OCI-LY3 (cell line): ENCODE data around the gene EPG5.
A peak's percentile ranks its signal among the peaks of the same experiment; 100 is the strongest.

ENCODE experiments used
- H2AFZ ChIP-seq: fragments of 200-600, 300-600 bp; shearing (Covaris generic); 2 replicates; pipeline ENCODE4 v1.6.0; 2014; ENCODE audit warnings: antibody characterized with exemption, low read depth, low read length
- H3K27ac ChIP-seq: fragments of 200-600, 300-600 bp; sonication (generic); 2 replicates; pipeline ENCODE4 v1.5.1; 2014; ENCODE audit warnings: mild to moderate bottlenecking, low read length, moderate library complexity, mixed read lengths
- H3K27me3 ChIP-seq: fragments of 200-600, 300-600 bp; sonication (generic); 2 replicates; pipeline ENCODE4 v1.6.1; 2014; ENCODE audit warnings: low read depth, low read length, mixed read lengths
- H3K36me3 ChIP-seq: fragments of 200-600, 300-600 bp; sonication (generic); replicated peaks from 2 replicates; pipeline ENCODE3; 2014; ENCODE audit warnings: low read depth, low read length, mixed read lengths
- H3K4me1 ChIP-seq: fragments of 300-600, 200-600 bp; sonication (generic); 2 replicates; pipeline ENCODE4 v1.6.1; 2014; ENCODE audit warnings: low read length, mixed read lengths
- H3K4me2 ChIP-seq: fragments of 200-600, 300-600 bp; sonication (generic); 2 replicates; pipeline ENCODE4 v1.6.1; 2014; ENCODE audit warnings: low read length, mixed read lengths
- H3K4me3 ChIP-seq: fragments of 300-600, 200-600 bp; sonication (generic); 2 replicates; pipeline ENCODE4 v1.5.1; 2014; ENCODE audit warnings: antibody characterized with exemption, mild to moderate bottlenecking, low read length, moderate library complexity
- H3K79me2 ChIP-seq: fragments of 300-600, 200-600 bp; shearing (Covaris generic); 2 replicates; pipeline ENCODE4 v1.6.1; 2014; ENCODE audit warnings: mild to moderate bottlenecking, low read length, mixed read lengths
- H3K9ac ChIP-seq: fragments of 300-600, 200-600 bp; shearing (Covaris generic); 2 replicates; pipeline ENCODE4 v1.6.0; 2014; ENCODE audit warnings: mild to moderate bottlenecking, low read length, moderate library complexity
- H3K9me3 ChIP-seq: fragments of 200-600, 300-600 bp; shearing (Covaris generic); 2 replicates; pipeline ENCODE4 v1.6.1; 2014; ENCODE audit warnings: low read length, mixed read lengths; ENCODE audit not compliant: insufficient read depth
- H4K20me1 ChIP-seq: fragments of 200-600, 300-600 bp; sonication (generic); 2 replicates; pipeline ENCODE4 v1.6.1; 2016; ENCODE audit warnings: low read length, mixed read lengths; ENCODE audit not compliant: insufficient read depth
- EZH2phosphoT487 ChIP-seq: fragments of 200-600 bp; shearing (Covaris generic); IDR thresholded peaks from 2 replicates; pipeline ENCODE4 v1.6.1; 2018; ENCODE audit warnings: antibody characterized with exemption, mixed run types, low read depth
- TF ChIP-seq, protein P1 (sequence below): fragments of 200-600, 300-600 bp; sonication (generic); IDR thresholded peaks from 2 replicates; pipeline ENCODE4 v1.5.1; 2014; ENCODE audit warnings: antibody characterized with exemption, low read length, low read depth

Gene EPG5

GRCh38 chr18:45841765-45842442 lies 125.2 kb downstream of the EPG5 start:
- no peaks in the 10 kb centered on the region for H3K36me3 ChIP-seq
- no peak overlapping the region for H2AFZ ChIP-seq
- H3K9me3 ChIP-seq, result no peaks in the 10 kb centered on the region
- H4K20me1 ChIP-seq, result no peaks in the 10 kb centered on the region
- no peak overlapping the region for H3K4me2 ChIP-seq
- no peaks in the 10 kb centered on the region for H3K27me3 ChIP-seq
- no peak overlapping the region for H3K27ac ChIP-seq
- no peak overlapping the region for H3K9ac ChIP-seq
- H3K79me2 ChIP-seq, result no peaks in the 10 kb centered on the region
- peaks cover 4% of the 10 kb centered on the region for H3K4me1 ChIP-seq
- TF ChIP-seq, protein P1, sequence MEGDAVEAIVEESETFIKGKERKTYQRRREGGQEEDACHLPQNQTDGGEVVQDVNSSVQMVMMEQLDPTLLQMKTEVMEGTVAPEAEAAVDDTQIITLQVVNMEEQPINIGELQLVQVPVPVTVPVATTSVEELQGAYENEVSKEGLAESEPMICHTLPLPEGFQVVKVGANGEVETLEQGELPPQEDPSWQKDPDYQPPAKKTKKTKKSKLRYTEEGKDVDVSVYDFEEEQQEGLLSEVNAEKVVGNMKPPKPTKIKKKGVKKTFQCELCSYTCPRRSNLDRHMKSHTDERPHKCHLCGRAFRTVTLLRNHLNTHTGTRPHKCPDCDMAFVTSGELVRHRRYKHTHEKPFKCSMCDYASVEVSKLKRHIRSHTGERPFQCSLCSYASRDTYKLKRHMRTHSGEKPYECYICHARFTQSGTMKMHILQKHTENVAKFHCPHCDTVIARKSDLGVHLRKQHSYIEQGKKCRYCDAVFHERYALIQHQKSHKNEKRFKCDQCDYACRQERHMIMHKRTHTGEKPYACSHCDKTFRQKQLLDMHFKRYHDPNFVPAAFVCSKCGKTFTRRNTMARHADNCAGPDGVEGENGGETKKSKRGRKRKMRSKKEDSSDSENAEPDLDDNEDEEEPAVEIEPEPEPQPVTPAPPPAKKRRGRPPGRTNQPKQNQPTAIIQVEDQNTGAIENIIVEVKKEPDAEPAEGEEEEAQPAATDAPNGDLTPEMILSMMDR, result no peak
- no peak for TF ChIP-seq EZH2phosphoT487
- H3K4me3 ChIP-seq, result no peak overlapping the region

- Histone ChIP-seq H2AFZ (no peak overlapping the region), H3K27ac (no peak overlapping the region), H3K4me3 (no peak overlapping the region), H3K79me2 (no peaks in the 10 kb centered on the region), H4K20me1 (no peaks in the 10 kb centered on the region), H3K4me2 (no peak overlapping the region), H3K36me3 (no peaks in the 10 kb centered on the region), H3K9ac (no peak overlapping the region), H3K4me1 (no peaks in the 10 kb centered on the region), H3K27me3 (no peaks in the 10 kb centered on the region), H3K9me3 (no peaks in the 10 kb centered on the region)
- TF ChIP-seq, protein P1, result no peak
- no peak for TF ChIP-seq EZH2phosphoT487
These were observed 125.9 kb downstream of the EPG5 start for GRCh38 chr18:45841060-45841764.

DNA sequence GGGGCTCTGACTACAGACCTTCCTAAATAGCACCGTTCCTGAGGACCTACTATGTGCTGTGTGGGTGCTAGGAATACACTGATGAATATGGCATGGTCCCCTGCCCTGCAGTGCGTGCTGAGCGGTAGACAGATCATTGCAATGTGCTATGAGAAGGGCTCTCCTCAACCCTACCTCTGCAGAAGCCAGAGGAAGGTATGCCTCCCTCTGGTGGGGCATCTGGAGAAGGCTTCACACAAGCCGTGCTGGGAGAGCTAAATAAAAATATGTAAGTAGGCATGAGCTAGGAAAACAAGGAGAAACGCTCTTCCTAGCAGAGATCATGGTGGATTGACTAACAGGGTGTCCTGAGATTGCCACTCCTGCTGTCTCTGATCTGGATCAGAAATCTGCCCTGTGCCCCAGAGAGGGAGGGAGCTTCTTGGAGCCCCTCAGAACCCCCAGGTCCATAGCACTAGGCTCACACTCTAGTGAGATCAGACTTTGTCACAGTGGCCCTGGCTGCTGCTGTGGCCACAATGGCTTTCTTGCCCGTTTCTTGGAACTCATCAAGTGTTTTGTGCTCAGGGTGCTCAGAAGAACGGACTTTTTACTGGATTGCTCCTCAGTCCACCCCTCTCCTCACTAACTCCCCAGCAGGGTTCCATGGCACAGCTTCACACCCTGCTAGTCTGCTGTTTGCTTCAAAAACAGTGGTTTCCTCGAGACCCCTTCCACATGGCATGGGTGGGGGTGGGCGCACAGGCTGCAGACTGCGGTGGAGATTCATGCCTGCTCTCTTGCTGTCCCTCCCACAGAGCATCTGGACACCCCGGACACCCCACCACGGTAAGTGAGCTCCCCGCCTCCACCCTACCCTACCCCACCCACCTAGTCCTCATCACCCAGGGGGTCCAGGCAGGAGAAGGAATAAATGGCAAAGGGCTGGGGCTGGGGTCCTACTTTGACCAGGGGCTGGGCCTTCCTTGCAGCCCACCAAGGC lies 127.4 kb downstream of the EPG5 start:
- H3K27ac ChIP-seq, result no peak overlapping the region
- no peak overlapping the region for H3K4me3 ChIP-seq
- no peaks in the 10 kb centered on the region; the same call in 1 of the 2 replicates for H3K4me1 ChIP-seq
- no peaks in the 10 kb centered on the region for H3K27me3 ChIP-seq
- no peak overlapping the region for H3K9ac ChIP-seq
- H3K4me2 ChIP-seq, result no peak overlapping the region
- no peak overlapping the region for H2AFZ ChIP-seq
- no peaks in the 10 kb centered on the region for H3K36me3 ChIP-seq
- H3K9me3 ChIP-seq, result no peaks in the 10 kb centered on the region
- no peak for TF ChIP-seq EZH2phosphoT487
- TF ChIP-seq, protein P1, result peak; percentile 52
- no peaks in the 10 kb centered on the region for H3K79me2 ChIP-seq
- no peaks in the 10 kb centered on the region for H4K20me1 ChIP-seq
